Activated CD8-positive, alpha-beta memory T cell treated with anti-CD3 and anti-CD28 coated beads for 1 hour (primary cell): ENCODE results near the gene VPS18.

ENCODE experiments used
- DNase-seq, 2 donors: peaks; one replicate each; pipeline ENCODE4 v3.0.0-alpha.2; 2020; ENCODE audit warnings: low read depth in 1 of 2; ENCODE audit errors: extremely low read depth in 1 of 2

Gene VPS18

GRCh38 chr15:40932649-40933516 is 38.6 kb downstream of the VPS18 start:
- no peak for DNase-seq

- DNase-seq = no peak
Measured at GRCh38 chr15:40933517-40933902, 39.3 kb downstream of the VPS18 start.

- no peak for DNase-seq
Measured at GRCh38 chr15:40934457-40934856, 40.2 kb downstream of the VPS18 start.

GRCh38 chr15:40936234-40936708 is 42.0 kb downstream of the VPS18 start:
- no peak for DNase-seq

GRCh38 chr15:40936709-40937666 is 42.7 kb downstream of the VPS18 start:
- no peak for DNase-seq

GRCh38 chr15:40937762-40938535 is 43.7 kb downstream of the VPS18 start:
- DNase-seq = no peak

- no peak for DNase-seq
Measured at GRCh38 chr15:40938536-40938870, 44.3 kb downstream of the VPS18 start.

GRCh38 chr15:40940296-40940801 is 46.1 kb downstream of the VPS18 start:
- no peak for DNase-seq

GRCh38 chr15:40941068-40941527 is 46.8 kb downstream of the VPS18 start:
- no peak for DNase-seq

- DNase-seq = peak in 1 of 2 donors; percentile 48
Measured at GRCh38 chr15:40941528-40942336, 47.5 kb downstream of the VPS18 start.

GRCh38 chr15:40942337-40942854 is 48.1 kb downstream of the VPS18 start:
- DNase-seq = no peak

- DNase-seq = no peak
Measured at GRCh38 chr15:40942878-40943277, 48.6 kb downstream of the VPS18 start.

- no peak for DNase-seq
Measured at GRCh38 chr15:40943764-40944365, 49.6 kb downstream of the VPS18 start.

- DNase-seq = no peak
Measured at GRCh38 chr15:40944510-40945296, 50.5 kb downstream of the VPS18 start.

GRCh38 chr15:40948706-40949473 is 54.6 kb downstream of the VPS18 start:
- no peak for DNase-seq

- DNase-seq = no peak
Measured at GRCh38 chr15:40949756-40950207, 55.5 kb downstream of the VPS18 start.

- no peak for DNase-seq
Measured at GRCh38 chr15:40951764-40952163, 57.5 kb downstream of the VPS18 start.
